Ishikawa (cell line): ENCODE measurements around the gene ENPP5.

Experiments used
- CEBPB ChIP-seq: IDR thresholded peaks from 2 replicates; pipeline ENCODE4 v1.6.1; 2012
- CREB1 ChIP-seq: IDR thresholded peaks from 2 replicates; pipeline ENCODE4 v1.6.1; 2012; ENCODE audit warnings: low read depth
- FOXM1 ChIP-seq: IDR thresholded peaks from 2 replicates; pipeline ENCODE4 v1.6.1; 2012; ENCODE audit warnings: low read depth, borderline replicate concordance
- RAD21 ChIP-seq: IDR thresholded peaks from 2 replicates; pipeline ENCODE4 v1.6.1; 2012; ENCODE audit warnings: low read depth
- ZBTB7A ChIP-seq: IDR thresholded peaks from 2 replicates; pipeline ENCODE4 v1.6.1; 2012; ENCODE audit warnings: low read depth
- TF ChIP-seq, protein P1 (sequence below): IDR thresholded peaks from 2 replicates; pipeline ENCODE4 v1.6.1; 2012

DNA sequence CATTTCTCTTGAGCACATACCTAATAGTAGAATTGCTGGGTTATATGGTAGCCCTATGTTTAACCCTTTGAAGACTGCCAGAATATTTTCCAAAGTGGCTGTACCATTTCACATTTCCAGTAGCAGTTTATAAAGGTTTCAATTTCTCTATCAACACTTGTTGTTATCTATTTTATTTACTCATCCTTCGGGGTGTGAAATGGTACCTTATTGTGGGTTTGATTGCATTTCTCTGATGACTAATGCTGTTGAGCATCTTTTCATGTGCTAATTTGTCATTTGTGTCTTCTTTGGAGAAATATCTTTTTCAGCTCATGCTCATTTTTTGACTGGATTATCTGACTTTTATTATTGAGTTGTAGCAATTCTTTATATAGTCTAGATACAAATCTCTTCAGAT is 35.6 kb downstream of the ENPP5 start:
- no peak for TF ChIP-seq CREB1
- no peak for TF ChIP-seq RAD21
- no peak for TF ChIP-seq CEBPB
- TF ChIP-seq ZBTB7A, result no peak
- TF ChIP-seq FOXM1, result no peak
- TF ChIP-seq, protein P1, sequence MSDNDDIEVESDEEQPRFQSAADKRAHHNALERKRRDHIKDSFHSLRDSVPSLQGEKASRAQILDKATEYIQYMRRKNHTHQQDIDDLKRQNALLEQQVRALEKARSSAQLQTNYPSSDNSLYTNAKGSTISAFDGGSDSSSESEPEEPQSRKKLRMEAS, result no peak
